ENCODE data around the gene RUNDC1. TPM values are rescaled to one million over a fixed set of nuclear protein-coding genes. Genes with fewer than 3 reads are reported as not detected.

RUNDC1 gene
- total RNA-seq, 1 donor from 2014 or later, result 24.7 TPM

DNA sequence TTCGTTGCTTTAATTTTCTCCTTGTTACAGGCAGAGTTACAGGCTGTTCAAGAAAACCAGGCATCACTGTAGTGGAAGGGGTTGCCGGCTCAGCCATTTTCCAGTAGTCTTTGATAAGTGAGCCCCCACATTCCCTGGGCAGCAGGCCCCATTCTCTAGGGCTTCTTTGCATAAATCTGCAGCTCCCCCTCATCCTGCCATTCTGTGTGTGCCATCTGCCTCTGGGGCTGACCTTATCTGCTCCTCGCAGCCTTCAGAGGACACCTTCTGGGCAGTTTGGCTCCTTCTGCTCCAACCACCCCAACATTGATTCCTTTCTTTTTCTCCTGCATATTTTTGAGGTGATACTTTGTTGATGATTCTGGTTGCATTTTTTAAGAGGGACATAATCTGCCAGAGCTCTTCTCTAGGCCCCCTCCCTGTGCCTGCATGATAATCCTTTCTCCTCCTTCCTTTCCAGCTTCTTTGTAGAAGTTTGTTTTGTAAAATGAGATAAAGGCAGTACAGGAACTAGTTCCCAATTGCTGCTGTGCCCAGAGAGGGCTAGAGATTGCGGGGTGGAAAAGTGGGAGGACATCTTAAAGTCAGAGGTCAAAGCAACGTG, 61.8 kb downstream of the RUNDC1 start:
- no peak for DNase-seq (ENCODE audit: low spot score)

Other genes with a start within 250 kb of the RUNDC1 start
- 45.7 TPM for gene EZH1, start 235.5 kb upstream of the RUNDC1 start, total RNA-seq
- gene RAMP2, start 219.3 kb upstream of the RUNDC1 start, total RNA-seq, result 41.9 TPM
- gene VPS25, start 207.1 kb upstream of the RUNDC1 start, total RNA-seq, result 54.0 TPM
- gene WNK4, start 200.0 kb upstream of the RUNDC1 start, total RNA-seq, result not detected
- gene COA3, start 181.9 kb upstream of the RUNDC1 start, total RNA-seq, result 80.4 TPM
- 0.75 TPM for gene CNTD1, start 181.7 kb upstream of the RUNDC1 start, total RNA-seq
- 101 TPM for gene BECN1, start 156.3 kb upstream of the RUNDC1 start, total RNA-seq
- 113 TPM for gene PSME3, start 147.2 kb upstream of the RUNDC1 start, total RNA-seq
- 3.6 TPM for gene AOC2, start 136.0 kb upstream of the RUNDC1 start, total RNA-seq
- 89.9 TPM for gene AOC3, start 129.4 kb upstream of the RUNDC1 start, total RNA-seq
- not detected for gene G6PC1, start 79.8 kb upstream of the RUNDC1 start, total RNA-seq
- gene AARSD1, start 16.1 kb upstream of the RUNDC1 start, total RNA-seq, result 69.1 TPM
- 2.7 TPM for gene PTGES3L, start 485 bp upstream of the RUNDC1 start, total RNA-seq
- 1,133 TPM for gene RPL27, start 17.9 kb downstream of the RUNDC1 start, total RNA-seq
- 30.5 TPM for gene IFI35, start 26.2 kb downstream of the RUNDC1 start, total RNA-seq
- 128 TPM for gene VAT1, start 41.8 kb downstream of the RUNDC1 start, total RNA-seq
- 3.0 TPM for gene RND2, start 44.7 kb downstream of the RUNDC1 start, total RNA-seq
- gene BRCA1, start 144.8 kb downstream of the RUNDC1 start, total RNA-seq, result 9.7 TPM
- gene NBR1, start 190.6 kb downstream of the RUNDC1 start, total RNA-seq, result 84.7 TPM
- 15.5 TPM for gene TMEM106A, start 231.3 kb downstream of the RUNDC1 start, total RNA-seq
- not detected for gene CCDC200, start 248.1 kb downstream of the RUNDC1 start, total RNA-seq